GM23338 (cell line): ENCODE data around the gene DENND2A. TPM values are rescaled to one million over a fixed set of nuclear protein-coding genes. Genes with fewer than 3 reads are reported as not detected.

Experiments
- ATAC-seq: fragments of 200-7000 bp; cut with Tn5 transposase; 3 replicates; pipeline ENCODE4 v1.9.1; 2020
- DNase-seq: peaks from one replicate; pipeline ENCODE4 v3.0.0-alpha.2; 2015; ENCODE audit warnings: low spot score
- H2AFZ ChIP-seq: fragments of 200-600 bp; sonication (generic); 2 replicates; pipeline ENCODE4 v1.8.0; 2016; ENCODE audit warnings: antibody characterized with exemption, mild to moderate bottlenecking, moderate library complexity
- H3F3A ChIP-seq: fragments of 200-600 bp; sonication (generic); replicated peaks from 2 replicates; pipeline ENCODE4 v1.8.0; 2017; ENCODE audit warnings: antibody characterized with exemption, mixed run types, low read depth
- H3K27ac ChIP-seq: fragments of 200-600 bp; sonication (generic); 2 replicates; pipeline ENCODE4 v1.6.1; 2016; ENCODE audit warnings: low read depth
- H3K27me3 ChIP-seq: fragments of 200-600 bp; sonication (generic); 2 replicates; pipeline ENCODE4 v1.8.0; 2016; ENCODE audit warnings: mild to moderate bottlenecking, mixed run types, moderate library complexity; ENCODE audit not compliant: insufficient read depth
- H3K36me3 ChIP-seq: fragments of 200-600 bp; sonication (generic); 2 replicates; pipeline ENCODE4 v1.8.0; 2016; ENCODE audit warnings: mild to moderate bottlenecking; ENCODE audit not compliant: insufficient read depth
- H3K4me1 ChIP-seq: fragments of 200-600 bp; sonication (generic); 2 replicates; pipeline ENCODE4 v1.8.0; 2016; ENCODE audit warnings: mild to moderate bottlenecking, moderate library complexity; ENCODE audit not compliant: insufficient read depth
- H3K4me2 ChIP-seq: fragments of 200-600 bp; sonication (generic); 2 replicates; pipeline ENCODE4 v1.7.1; 2017; ENCODE audit warnings: mixed run types
- H3K4me3 ChIP-seq: fragments of 200-600 bp; sonication (generic); 2 replicates; pipeline ENCODE4 v1.6.1; 2016; ENCODE audit warnings: mixed run types
- H3K79me2 ChIP-seq: fragments of 200-600 bp; sonication (generic); replicated peaks from 2 replicates; pipeline ENCODE4 v1.8.0; 2017; ENCODE audit warnings: mild to moderate bottlenecking; ENCODE audit not compliant: insufficient read depth
- H3K9me2 ChIP-seq: fragments of 200-600 bp; sonication (generic); 2 replicates; pipeline ENCODE4 v1.8.0; 2017; ENCODE audit not compliant: insufficient read depth
- H4K20me1 ChIP-seq: fragments of 200-600 bp; sonication (generic); replicated peaks from 2 replicates; pipeline ENCODE4 v1.8.0; 2017; ENCODE audit warnings: mild to moderate bottlenecking; ENCODE audit not compliant: insufficient read depth
- H3K27ac Mint-ChIP-seq: 2 replicates; pipeline ENCODE4 v1.8.0; 2020; ENCODE audit warnings: inconsistent platforms, mild to moderate bottlenecking, moderate library complexity, mixed read lengths
- H3K27me3 Mint-ChIP-seq: 3 replicates; pipeline ENCODE4 v1.8.0; 2022; ENCODE audit warnings: low read depth, mild to moderate bottlenecking, moderate library complexity, mixed read lengths, inconsistent platforms; ENCODE audit not compliant: insufficient read depth, poor library complexity
- H3K36me3 Mint-ChIP-seq: 3 replicates; pipeline ENCODE4 v1.8.0; 2021; ENCODE audit warnings: low read depth, mild to moderate bottlenecking, inconsistent platforms, moderate library complexity, mixed read lengths
- H3K4me1 Mint-ChIP-seq: 3 replicates; pipeline ENCODE4 v1.8.0; 2020; ENCODE audit warnings: mild to moderate bottlenecking, inconsistent platforms, mixed read lengths
- H3K4me3 Mint-ChIP-seq: 3 replicates; pipeline ENCODE4 v1.8.0; 2021; ENCODE audit warnings: moderate library complexity, mild to moderate bottlenecking, inconsistent platforms, mixed read lengths
- H3K9me3 Mint-ChIP-seq: 3 replicates; pipeline ENCODE4 v1.8.0; 2020; ENCODE audit warnings: moderate library complexity, mild to moderate bottlenecking, inconsistent platforms, mixed read lengths
- polyA plus RNA-seq: library from polyadenylated mRNA; unstranded; fragments of >200 nt; fragmentation: Nextera tagmentation; extraction: Ambion mirVana; gene quantifications from 2 replicates; pipeline ENCODE4 v1.2.1, GENCODE V29; 2016
- total RNA-seq: library from RNA; depleted of rRNA; stranded (reverse); fragments of >200 nt; shearing (Covaris generic); gene quantifications from 2 replicates; pipeline ENCODE4 v1.2.3, GENCODE V29; 2014
- TF ChIP-seq, protein P1 (sequence below): fragments of 250-450 bp; sonication (Bioruptor Pico); IDR thresholded peaks from 2 replicates; pipeline ENCODE4 v1.5.0; 2020; ENCODE audit warnings: mild to moderate bottlenecking, moderate library complexity
- TF ChIP-seq, protein P2 (sequence below): IDR thresholded peaks from one replicate; pipeline ENCODE4 v1.6.1; 2018; ENCODE audit warnings: antibody characterized with exemption; ENCODE audit not compliant: unreplicated experiment

The DENND2A gene
- total and polyA plus RNA-seq, 2 experiments from 2014 or later: 1.7 to 5.6 TPM

DNA sequence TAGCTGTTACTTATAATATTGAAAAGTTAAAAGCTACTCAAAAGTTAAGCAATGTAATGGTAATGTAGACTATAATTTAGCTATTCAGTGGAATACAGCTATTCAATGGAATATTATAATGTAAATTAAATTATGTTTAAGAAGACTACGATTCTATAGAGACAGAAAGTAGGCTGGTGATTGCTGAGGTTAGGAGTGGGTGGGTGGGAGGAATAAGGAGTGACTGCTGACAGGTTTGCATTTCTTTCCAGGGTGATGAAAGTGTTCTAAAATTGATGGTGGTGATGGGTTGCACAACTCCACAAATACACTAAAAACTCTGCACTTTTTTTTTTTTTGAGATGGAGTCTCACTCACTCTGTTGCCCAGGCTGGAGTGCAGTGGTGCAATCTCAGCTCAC lies 21.4 kb downstream of the DENND2A start:
- Histone ChIP-seq H3F3A (no peaks in the 10 kb centered on the region), H3K9me2 (no peaks in the 10 kb centered on the region), H2AFZ (no peak overlapping the region), H3K27ac (no peak overlapping the region), H3K4me1 (0 out of 2 replicates have a peak, but pooled peaks cover 3% of the 10 kb centered on the region), H3K36me3 (no peaks in the 10 kb centered on the region; the same call in 1 of the 2 replicates), H4K20me1 (no peaks in the 10 kb centered on the region), H3K79me2 (peaks cover 4% of the 10 kb centered on the region; the same call in 1 of the 2 replicates), H3K27me3 (no peaks in the 10 kb centered on the region), H3K4me2 (no peak overlapping the region), H3K4me3 (no peak overlapping the region)
- TF ChIP-seq, protein P1, sequence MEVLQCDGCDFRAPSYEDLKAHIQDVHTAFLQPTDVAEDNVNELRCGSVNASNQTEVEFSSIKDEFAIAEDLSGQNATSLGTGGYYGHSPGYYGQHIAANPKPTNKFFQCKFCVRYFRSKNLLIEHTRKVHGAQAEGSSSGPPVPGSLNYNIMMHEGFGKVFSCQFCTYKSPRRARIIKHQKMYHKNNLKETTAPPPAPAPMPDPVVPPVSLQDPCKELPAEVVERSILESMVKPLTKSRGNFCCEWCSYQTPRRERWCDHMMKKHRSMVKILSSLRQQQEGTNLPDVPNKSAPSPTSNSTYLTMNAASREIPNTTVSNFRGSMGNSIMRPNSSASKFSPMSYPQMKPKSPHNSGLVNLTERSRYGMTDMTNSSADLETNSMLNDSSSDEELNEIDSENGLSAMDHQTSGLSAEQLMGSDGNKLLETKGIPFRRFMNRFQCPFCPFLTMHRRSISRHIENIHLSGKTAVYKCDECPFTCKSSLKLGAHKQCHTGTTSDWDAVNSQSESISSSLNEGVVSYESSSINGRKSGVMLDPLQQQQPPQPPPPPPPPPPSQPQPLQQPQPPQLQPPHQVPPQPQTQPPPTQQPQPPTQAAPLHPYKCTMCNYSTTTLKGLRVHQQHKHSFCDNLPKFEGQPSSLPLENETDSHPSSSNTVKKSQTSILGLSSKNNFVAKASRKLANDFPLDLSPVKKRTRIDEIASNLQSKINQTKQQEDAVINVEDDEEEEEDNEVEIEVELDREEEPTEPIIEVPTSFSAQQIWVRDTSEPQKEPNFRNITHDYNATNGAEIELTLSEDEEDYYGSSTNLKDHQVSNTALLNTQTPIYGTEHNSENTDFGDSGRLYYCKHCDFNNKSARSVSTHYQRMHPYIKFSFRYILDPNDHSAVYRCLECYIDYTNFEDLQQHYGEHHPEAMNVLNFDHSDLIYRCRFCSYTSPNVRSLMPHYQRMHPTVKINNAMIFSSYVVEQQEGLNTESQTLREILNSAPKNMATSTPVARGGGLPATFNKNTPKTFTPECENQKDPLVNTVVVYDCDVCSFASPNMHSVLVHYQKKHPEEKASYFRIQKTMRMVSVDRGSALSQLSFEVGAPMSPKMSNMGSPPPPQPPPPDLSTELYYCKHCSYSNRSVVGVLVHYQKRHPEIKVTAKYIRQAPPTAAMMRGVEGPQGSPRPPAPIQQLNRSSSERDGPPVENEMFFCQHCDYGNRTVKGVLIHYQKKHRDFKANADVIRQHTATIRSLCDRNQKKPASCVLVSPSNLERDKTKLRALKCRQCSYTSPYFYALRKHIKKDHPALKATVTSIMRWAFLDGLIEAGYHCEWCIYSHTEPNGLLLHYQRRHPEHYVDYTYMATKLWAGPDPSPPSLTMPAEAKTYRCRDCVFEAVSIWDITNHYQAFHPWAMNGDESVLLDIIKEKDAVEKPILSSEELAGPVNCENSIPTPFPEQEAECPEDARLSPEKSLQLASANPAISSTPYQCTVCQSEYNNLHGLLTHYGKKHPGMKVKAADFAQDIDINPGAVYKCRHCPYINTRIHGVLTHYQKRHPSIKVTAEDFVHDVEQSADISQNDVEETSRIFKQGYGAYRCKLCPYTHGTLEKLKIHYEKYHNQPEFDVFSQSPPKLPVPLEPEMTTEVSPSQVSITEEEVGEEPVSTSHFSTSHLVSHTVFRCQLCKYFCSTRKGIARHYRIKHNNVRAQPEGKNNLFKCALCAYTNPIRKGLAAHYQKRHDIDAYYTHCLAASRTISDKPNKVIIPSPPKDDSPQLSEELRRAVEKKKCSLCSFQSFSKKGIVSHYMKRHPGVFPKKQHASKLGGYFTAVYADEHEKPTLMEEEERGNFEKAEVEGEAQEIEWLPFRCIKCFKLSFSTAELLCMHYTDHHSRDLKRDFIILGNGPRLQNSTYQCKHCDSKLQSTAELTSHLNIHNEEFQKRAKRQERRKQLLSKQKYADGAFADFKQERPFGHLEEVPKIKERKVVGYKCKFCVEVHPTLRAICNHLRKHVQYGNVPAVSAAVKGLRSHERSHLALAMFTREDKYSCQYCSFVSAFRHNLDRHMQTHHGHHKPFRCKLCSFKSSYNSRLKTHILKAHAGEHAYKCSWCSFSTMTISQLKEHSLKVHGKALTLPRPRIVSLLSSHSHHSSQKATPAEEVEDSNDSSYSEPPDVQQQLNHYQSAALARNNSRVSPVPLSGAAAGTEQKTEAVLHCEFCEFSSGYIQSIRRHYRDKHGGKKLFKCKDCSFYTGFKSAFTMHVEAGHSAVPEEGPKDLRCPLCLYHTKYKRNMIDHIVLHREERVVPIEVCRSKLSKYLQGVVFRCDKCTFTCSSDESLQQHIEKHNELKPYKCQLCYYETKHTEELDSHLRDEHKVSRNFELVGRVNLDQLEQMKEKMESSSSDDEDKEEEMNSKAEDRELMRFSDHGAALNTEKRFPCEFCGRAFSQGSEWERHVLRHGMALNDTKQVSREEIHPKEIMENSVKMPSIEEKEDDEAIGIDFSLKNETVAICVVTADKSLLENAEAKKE (CRISPR knock-in tag): no peak
- TF ChIP-seq, protein P2, sequence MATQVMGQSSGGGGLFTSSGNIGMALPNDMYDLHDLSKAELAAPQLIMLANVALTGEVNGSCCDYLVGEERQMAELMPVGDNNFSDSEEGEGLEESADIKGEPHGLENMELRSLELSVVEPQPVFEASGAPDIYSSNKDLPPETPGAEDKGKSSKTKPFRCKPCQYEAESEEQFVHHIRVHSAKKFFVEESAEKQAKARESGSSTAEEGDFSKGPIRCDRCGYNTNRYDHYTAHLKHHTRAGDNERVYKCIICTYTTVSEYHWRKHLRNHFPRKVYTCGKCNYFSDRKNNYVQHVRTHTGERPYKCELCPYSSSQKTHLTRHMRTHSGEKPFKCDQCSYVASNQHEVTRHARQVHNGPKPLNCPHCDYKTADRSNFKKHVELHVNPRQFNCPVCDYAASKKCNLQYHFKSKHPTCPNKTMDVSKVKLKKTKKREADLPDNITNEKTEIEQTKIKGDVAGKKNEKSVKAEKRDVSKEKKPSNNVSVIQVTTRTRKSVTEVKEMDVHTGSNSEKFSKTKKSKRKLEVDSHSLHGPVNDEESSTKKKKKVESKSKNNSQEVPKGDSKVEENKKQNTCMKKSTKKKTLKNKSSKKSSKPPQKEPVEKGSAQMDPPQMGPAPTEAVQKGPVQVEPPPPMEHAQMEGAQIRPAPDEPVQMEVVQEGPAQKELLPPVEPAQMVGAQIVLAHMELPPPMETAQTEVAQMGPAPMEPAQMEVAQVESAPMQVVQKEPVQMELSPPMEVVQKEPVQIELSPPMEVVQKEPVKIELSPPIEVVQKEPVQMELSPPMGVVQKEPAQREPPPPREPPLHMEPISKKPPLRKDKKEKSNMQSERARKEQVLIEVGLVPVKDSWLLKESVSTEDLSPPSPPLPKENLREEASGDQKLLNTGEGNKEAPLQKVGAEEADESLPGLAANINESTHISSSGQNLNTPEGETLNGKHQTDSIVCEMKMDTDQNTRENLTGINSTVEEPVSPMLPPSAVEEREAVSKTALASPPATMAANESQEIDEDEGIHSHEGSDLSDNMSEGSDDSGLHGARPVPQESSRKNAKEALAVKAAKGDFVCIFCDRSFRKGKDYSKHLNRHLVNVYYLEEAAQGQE: no peak
- Mint-ChIP-seq H3K27me3 (peaks cover 7% of the 10 kb centered on the region), H3K4me3 (no peak overlapping the region), H3K9me3 (no peaks in the 10 kb centered on the region), H3K36me3 (no peaks in the 10 kb centered on the region), H3K4me1 (peaks cover 6% of the 10 kb centered on the region; the same call in 2 of the 3 replicates), H3K27ac (no peak overlapping the region)
- no peak for ATAC-seq
- no peak for DNase-seq
